AG09309 (cell line): Measurements from ENCODE around the gene MAGI2.

Experiments
- DNase-seq: peaks from one replicate; pipeline ENCODE4 v3.0.0-alpha.2; 2010; ENCODE audit warnings: low read depth
- H3K4me3 ChIP-seq: 2 replicates; pipeline ENCODE4 v1.5.1; 2011; ENCODE audit warnings: mild to moderate bottlenecking, low read depth, low read length, moderate library complexity; ENCODE audit not compliant: control insufficient read depth
- CTCF ChIP-seq: IDR thresholded peaks from 2 replicates; pipeline ENCODE4 v1.5.1; 2011; ENCODE audit warnings: mild to moderate bottlenecking, low read depth, low read length, inconsistent platforms; ENCODE audit not compliant: insufficient read depth, control insufficient read depth; ENCODE audit errors: missing control alignments

The MAGI2 gene

GRCh38 chr7:78635026-78635793 lies 818.3 kb downstream of the MAGI2 start:
- no peak overlapping the region for H3K4me3 ChIP-seq
- TF ChIP-seq CTCF: no peak
- DNase-seq: no peak

- TF ChIP-seq CTCF: no peak
Measured at GRCh38 chr7:78634093-78634492, 819.4 kb downstream of the MAGI2 start.

GRCh38 chr7:78620920-78621319 lies 832.5 kb downstream of the MAGI2 start:
- no peak for DNase-seq
- no peak for TF ChIP-seq CTCF

More at GRCh38 chr7:78634093-78634492, 819.4 kb downstream of the MAGI2 start:
- no peak overlapping the region for H3K4me3 ChIP-seq
- no peak for DNase-seq

GRCh38 chr7:78616539-78616938 lies 836.9 kb downstream of the MAGI2 start:
- TF ChIP-seq CTCF: no peak
- no peak for DNase-seq
- H3K4me3 ChIP-seq: no peak overlapping the region

More at GRCh38 chr7:78620920-78621319, 832.5 kb downstream of the MAGI2 start:
- H3K4me3 ChIP-seq: no peak overlapping the region

GRCh38 chr7:78609281-78609680 lies 844.2 kb downstream of the MAGI2 start:
- TF ChIP-seq CTCF: no peak
- DNase-seq: no peak
- no peak overlapping the region for H3K4me3 ChIP-seq

GRCh38 chr7:78607099-78607498 lies 846.4 kb downstream of the MAGI2 start:
- peak; percentile 14 for TF ChIP-seq CTCF
- DNase-seq: no peak
- no peak overlapping the region for H3K4me3 ChIP-seq

GRCh38 chr7:78605119-78605518 lies 848.3 kb downstream of the MAGI2 start:
- DNase-seq: peak; percentile 10
- H3K4me3 ChIP-seq: no peak overlapping the region
- no peak for TF ChIP-seq CTCF
